GM15510 (cell line): ENCODE data around the gene PILRB.

Source experiments
- POLR2A ChIP-seq: IDR thresholded peaks from 3 replicates; pipeline ENCODE4 v1.6.1; 2011; ENCODE audit warnings: borderline replicate concordance; ENCODE audit not compliant: insufficient read length; ENCODE audit errors: extremely low read depth

PILRB gene

GRCh38 chr7:100358027-100358856 lies at the start of gene PILRB:
Gene PILRB, plus strand, starts transcription at chr7:100358117. Its CDS starts 186 bp downstream, at chr7:100358303.
- no peak for TF ChIP-seq POLR2A

GRCh38 chr7:100335566-100336466 lies 22.1 kb upstream of the PILRB start:
- peak; percentile 93 for TF ChIP-seq POLR2A

GRCh38 chr7:100342765-100343164 lies 15.2 kb upstream of the PILRB start:
- no peak for TF ChIP-seq POLR2A

GRCh38 chr7:100346921-100347320 lies 11.0 kb upstream of the PILRB start:
- TF ChIP-seq POLR2A: no peak

GRCh38 chr7:100348805-100349204 lies 9.1 kb upstream of the PILRB start:
- TF ChIP-seq POLR2A: no peak

- TF ChIP-seq POLR2A: no peak
Observed at GRCh38 chr7:100349757-100350156, 8.2 kb upstream of the PILRB start.

GRCh38 chr7:100351657-100352058 lies 6.3 kb upstream of the PILRB start:
- no peak for TF ChIP-seq POLR2A

- TF ChIP-seq POLR2A: no peak
Observed at GRCh38 chr7:100352984-100353684, 4.8 kb upstream of the PILRB start.

- TF ChIP-seq POLR2A: no peak
Observed at GRCh38 chr7:100353685-100354330, 4.1 kb upstream of the PILRB start.

GRCh38 chr7:100356416-100357068 lies 1.4 kb upstream of the PILRB start:
- no peak for TF ChIP-seq POLR2A

GRCh38 chr7:100357131-100357561 lies 771 bp upstream of the PILRB start:
- no peak for TF ChIP-seq POLR2A

- TF ChIP-seq POLR2A: no peak
Observed at GRCh38 chr7:100358857-100359212, 918 bp downstream of the PILRB start.

- TF ChIP-seq POLR2A: no peak
Observed at GRCh38 chr7:100360135-100360854, 2.4 kb downstream of the PILRB start.
